Nephron (organoid): ENCODE results near the gene ITGA2.
A peak's percentile ranks its signal among the peaks of the same experiment; 100 is the strongest.

Experiments
- H3K27ac Mint-ChIP-seq, 3 experiments: 2 replicates each; pipeline ENCODE4 v1.8.0; 2020; ENCODE audit warnings: mixed read lengths in 3 of 3, mild to moderate bottlenecking in 2 of 3, moderate library complexity in 1 of 3
- H3K27me3 Mint-ChIP-seq: 2 replicates; pipeline ENCODE4 v1.8.0; 2021; ENCODE audit warnings: low read depth, mild to moderate bottlenecking, moderate library complexity, mixed read lengths
- H3K36me3 Mint-ChIP-seq: 2 replicates; pipeline ENCODE4 v1.8.0; 2020; ENCODE audit warnings: low read depth, mixed read lengths
- H3K4me1 Mint-ChIP-seq: 2 replicates; pipeline ENCODE4 v1.8.0; 2020; ENCODE audit warnings: mixed read lengths
- H3K4me3 Mint-ChIP-seq, 3 experiments: 2 replicates each; pipeline ENCODE4 v1.8.0; 2020; ENCODE audit warnings: mild to moderate bottlenecking in 3 of 3, mixed read lengths in 3 of 3, moderate library complexity in 2 of 3
- H3K9me3 Mint-ChIP-seq: 2 replicates; pipeline ENCODE4 v1.8.0; 2020; ENCODE audit warnings: mixed read lengths
- CTCF ChIP-seq, 3 experiments: fragments of 200-600 bp; sonication (generic); IDR thresholded peaks; one replicate each; pipeline ENCODE4 v1.5.0; 2021; ENCODE audit warnings: antibody characterized with exemption in 3 of 3; ENCODE audit not compliant: unreplicated experiment in 3 of 3

ITGA2 gene

GRCh38 chr5:53087621-53088121 is 98.5 kb downstream of the ITGA2 start:
- H3K27ac Mint-ChIP-seq = peak overlapping the region in 1 of 3 experiments; percentile 46
- no peaks in the 10 kb centered on the region for H3K27me3 Mint-ChIP-seq
- no peak overlapping the region for H3K4me3 Mint-ChIP-seq
- no peaks in the 10 kb centered on the region for H3K36me3 Mint-ChIP-seq
- peaks cover 49% of the 10 kb centered on the region for H3K4me1 Mint-ChIP-seq
- no peak for TF ChIP-seq CTCF (IDR thresholded peaks at IDR 0.05; ENCODE audit: unreplicated experiment in 3 of 3)
- no peaks in the 10 kb centered on the region for H3K9me3 Mint-ChIP-seq

- Mint-ChIP-seq H3K4me1 (peaks cover 38% of the 10 kb centered on the region), H3K9me3 (no peaks in the 10 kb centered on the region), H3K36me3 (no peaks in the 10 kb centered on the region), H3K27me3 (no peaks in the 10 kb centered on the region), H3K27ac (peak overlapping the region in 2 of 3 experiments; percentile 8 to 22), H3K4me3 (no peak overlapping the region)
- no peak for TF ChIP-seq CTCF (IDR thresholded peaks at IDR 0.05; ENCODE audit: unreplicated experiment in 3 of 3)
Observed at GRCh38 chr5:53089481-53089991, 100.4 kb downstream of the ITGA2 start.

GRCh38 chr5:53090229-53090628 is 101.1 kb downstream of the ITGA2 start:
- Mint-ChIP-seq H3K36me3 (no peaks in the 10 kb centered on the region), H3K9me3 (no peaks in the 10 kb centered on the region), H3K4me3 (no peak overlapping the region), H3K4me1 (peaks cover 37% of the 10 kb centered on the region), H3K27me3 (no peaks in the 10 kb centered on the region), H3K27ac (peak overlapping the region in 1 of 3 experiments; percentile 8)
- no peak for TF ChIP-seq CTCF (IDR thresholded peaks at IDR 0.05; ENCODE audit: unreplicated experiment in 3 of 3)

GRCh38 chr5:53091289-53091688 is 102.1 kb downstream of the ITGA2 start:
- Mint-ChIP-seq H3K27ac (peak overlapping the region in 2 of 3 experiments; percentile 5 to 29), H3K4me1 (peaks cover 37% of the 10 kb centered on the region), H3K9me3 (no peaks in the 10 kb centered on the region), H3K36me3 (no peaks in the 10 kb centered on the region), H3K4me3 (no peak overlapping the region), H3K27me3 (no peaks in the 10 kb centered on the region)
- no peak for TF ChIP-seq CTCF (IDR thresholded peaks at IDR 0.05; ENCODE audit: unreplicated experiment in 3 of 3)

- Mint-ChIP-seq H3K4me3 (no peak overlapping the region), H3K4me1 (peaks cover 31% of the 10 kb centered on the region), H3K27ac (no peak overlapping the region), H3K36me3 (peaks cover under 1% of the 10 kb centered on the region), H3K27me3 (no peaks in the 10 kb centered on the region), H3K9me3 (no peaks in the 10 kb centered on the region)
- no peak for TF ChIP-seq CTCF (IDR thresholded peaks at IDR 0.05; ENCODE audit: unreplicated experiment in 3 of 3)
Observed at GRCh38 chr5:53092242-53092641, 103.1 kb downstream of the ITGA2 start.

- Mint-ChIP-seq H3K4me3 (no peak overlapping the region), H3K27me3 (no peaks in the 10 kb centered on the region), H3K27ac (no peak overlapping the region), H3K4me1 (peaks cover 21% of the 10 kb centered on the region), H3K9me3 (no peaks in the 10 kb centered on the region), H3K36me3 (peaks cover 23% of the 10 kb centered on the region)
- TF ChIP-seq CTCF (IDR thresholded peaks at IDR 0.05; ENCODE audit: unreplicated experiment in 3 of 3) = no peak
Observed at GRCh38 chr5:53095217-53095616, 106.1 kb downstream of the ITGA2 start.
